SK-N-SH treated with all-trans-retinoic acid at 6 μM for 48 hours (cell line): Measurements from ENCODE around the gene FBXW4.

Experiments used
- ESRRG ChIP-seq: fragments of 250-450 bp; sonication (Bioruptor Pico); IDR thresholded peaks from 2 replicates; pipeline ENCODE4 v1.6.1; 2021; ENCODE audit warnings: mild to moderate bottlenecking
- OSR1 ChIP-seq: fragments of 250-450 bp; sonication (Bioruptor Pico); IDR thresholded peaks from 2 replicates; pipeline ENCODE4 v1.8.0; 2022; ENCODE audit warnings: moderate library complexity, mild to moderate bottlenecking, inconsistent platforms
- POU6F1 ChIP-seq: fragments of 250-450 bp; sonication (Bioruptor Pico); IDR thresholded peaks from 2 replicates; pipeline ENCODE4 v1.8.0; 2021; ENCODE audit warnings: low read depth, mild to moderate bottlenecking, moderate library complexity, borderline replicate concordance
- PPARA ChIP-seq: fragments of 250-450 bp; sonication (Bioruptor Pico); IDR thresholded peaks from 2 replicates; pipeline ENCODE4 v1.5.0; 2020; ENCODE audit warnings: mild to moderate bottlenecking, borderline replicate concordance
- RARB ChIP-seq: fragments of 250-450 bp; sonication (Bioruptor Pico); IDR thresholded peaks from 2 replicates; pipeline ENCODE4 v1.8.0; 2021; ENCODE audit warnings: mild to moderate bottlenecking, moderate library complexity
- ZNF70 ChIP-seq: fragments of 450-650 bp; formaldehyde crosslinking; IDR thresholded peaks from 2 replicates; pipeline ENCODE4 v1.5.0; 2020; ENCODE audit warnings: mild to moderate bottlenecking, moderate library complexity

GRCh38 chr10:101597091-101597900, 97.7 kb downstream of the FBXW4 start:
- no peak for TF ChIP-seq ZNF70 (CRISPR knock-in tag)
- TF ChIP-seq RARB (CRISPR knock-in tag) = no peak
- TF ChIP-seq PPARA (CRISPR knock-in tag) = no peak
- TF ChIP-seq POU6F1 = no peak
- TF ChIP-seq ESRRG (CRISPR knock-in tag) = no peak
- no peak for TF ChIP-seq OSR1
